Choroid plexus epithelial cell (primary cell): ENCODE results near the gene CCSER1.

Experiments
- DNase-seq: peaks from one replicate; pipeline ENCODE4 v3.0.0-alpha.2; 2010; ENCODE audit warnings: low read depth
- H3K4me3 ChIP-seq: 2 replicates; pipeline ENCODE4 v1.5.1; 2011; ENCODE audit warnings: low read depth, mild to moderate bottlenecking, control low read depth, low read length, moderate library complexity
- TF ChIP-seq, protein P1 (sequence below): conservative IDR thresholded peaks from 2 replicates; pipeline ENCODE4 v1.5.1; 2011; ENCODE audit warnings: low read depth, mild to moderate bottlenecking, control low read depth, inconsistent platforms, low read length, moderate library complexity

Gene CCSER1

DNA sequence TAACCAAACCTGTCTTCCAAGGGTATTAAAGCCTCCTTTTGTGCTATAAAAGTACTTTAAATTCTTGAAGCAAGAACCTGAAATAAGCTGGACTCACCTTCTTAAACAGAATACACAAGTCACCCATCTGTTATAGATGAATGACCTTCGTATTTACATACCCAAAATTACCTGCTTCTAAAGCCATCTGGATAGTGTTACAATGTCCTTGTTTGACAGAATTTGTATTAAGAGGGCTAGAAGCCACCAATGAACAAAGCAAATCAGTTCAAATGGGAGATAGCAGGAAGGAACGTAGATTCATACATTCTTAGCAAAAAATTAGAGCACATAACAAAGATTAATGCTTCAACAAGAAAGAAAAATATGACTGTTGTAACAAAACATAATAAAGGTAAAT lies 33.7 kb upstream of the CCSER1 start:
- no peak for DNase-seq
- TF ChIP-seq, protein P1, sequence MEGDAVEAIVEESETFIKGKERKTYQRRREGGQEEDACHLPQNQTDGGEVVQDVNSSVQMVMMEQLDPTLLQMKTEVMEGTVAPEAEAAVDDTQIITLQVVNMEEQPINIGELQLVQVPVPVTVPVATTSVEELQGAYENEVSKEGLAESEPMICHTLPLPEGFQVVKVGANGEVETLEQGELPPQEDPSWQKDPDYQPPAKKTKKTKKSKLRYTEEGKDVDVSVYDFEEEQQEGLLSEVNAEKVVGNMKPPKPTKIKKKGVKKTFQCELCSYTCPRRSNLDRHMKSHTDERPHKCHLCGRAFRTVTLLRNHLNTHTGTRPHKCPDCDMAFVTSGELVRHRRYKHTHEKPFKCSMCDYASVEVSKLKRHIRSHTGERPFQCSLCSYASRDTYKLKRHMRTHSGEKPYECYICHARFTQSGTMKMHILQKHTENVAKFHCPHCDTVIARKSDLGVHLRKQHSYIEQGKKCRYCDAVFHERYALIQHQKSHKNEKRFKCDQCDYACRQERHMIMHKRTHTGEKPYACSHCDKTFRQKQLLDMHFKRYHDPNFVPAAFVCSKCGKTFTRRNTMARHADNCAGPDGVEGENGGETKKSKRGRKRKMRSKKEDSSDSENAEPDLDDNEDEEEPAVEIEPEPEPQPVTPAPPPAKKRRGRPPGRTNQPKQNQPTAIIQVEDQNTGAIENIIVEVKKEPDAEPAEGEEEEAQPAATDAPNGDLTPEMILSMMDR = no peak
- H3K4me3 ChIP-seq = no peak overlapping the region

DNA sequence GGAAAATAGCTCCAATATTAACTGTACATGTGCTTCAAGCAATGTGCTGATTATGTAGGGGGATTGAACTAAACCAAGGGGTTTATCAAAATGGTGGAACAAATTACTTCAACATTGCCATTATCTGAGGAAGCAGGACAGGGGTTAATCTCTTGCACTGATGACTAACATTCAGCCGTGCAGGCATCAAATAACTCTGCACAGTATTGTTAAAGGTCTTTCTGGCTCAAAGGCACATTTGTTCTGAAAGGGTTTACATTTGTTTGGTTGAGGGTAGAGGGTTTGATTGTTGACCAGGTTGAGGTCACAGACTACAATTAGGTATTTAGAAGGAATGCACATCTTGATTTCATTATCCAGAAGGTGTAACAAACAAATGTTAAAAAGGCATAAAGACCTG lies 32.2 kb upstream of the CCSER1 start:
- TF ChIP-seq, protein P1 = no peak
- no peak overlapping the region for H3K4me3 ChIP-seq
- no peak for DNase-seq

DNA sequence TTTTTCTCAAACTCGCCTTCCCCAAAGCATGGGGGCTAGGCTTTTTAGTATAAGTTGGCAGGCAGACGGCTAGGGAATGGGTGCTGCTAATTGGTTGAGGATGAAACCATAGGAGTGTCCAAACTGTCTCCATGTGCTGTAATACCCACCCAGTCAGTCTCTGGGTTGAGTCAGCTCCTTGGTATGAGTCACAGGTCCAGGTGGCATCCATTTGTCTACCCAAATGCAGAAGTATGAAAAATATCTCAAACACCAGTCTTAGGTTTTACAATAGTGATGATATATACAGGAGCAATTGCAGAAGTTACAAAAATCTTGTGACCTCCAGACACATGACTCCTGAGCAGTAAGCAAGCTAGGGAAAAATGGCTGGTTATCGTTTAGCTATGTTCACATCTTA lies 27.4 kb upstream of the CCSER1 start:
- TF ChIP-seq, protein P1 = no peak
- H3K4me3 ChIP-seq = no peak overlapping the region
- DNase-seq = no peak

DNA sequence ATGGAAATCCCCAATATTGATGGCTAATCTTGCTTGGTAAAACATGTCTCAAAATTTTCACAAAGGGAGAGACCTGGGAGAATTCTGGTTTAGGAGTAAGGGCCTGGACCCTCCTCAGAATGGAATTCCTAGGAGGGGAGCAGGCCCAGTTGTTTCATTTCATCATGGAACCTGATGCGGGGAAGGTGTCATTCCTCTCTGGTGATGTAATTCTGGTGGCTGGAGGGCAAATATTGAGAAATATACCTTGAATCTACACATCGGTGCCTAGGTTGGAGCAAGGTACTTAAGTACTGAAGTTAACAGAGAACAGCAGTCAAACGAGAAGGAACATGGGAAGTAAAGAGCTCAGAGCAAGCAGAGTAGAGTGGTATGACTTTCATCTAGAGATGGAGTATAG lies 23.2 kb upstream of the CCSER1 start:
- no peak for DNase-seq

DNA sequence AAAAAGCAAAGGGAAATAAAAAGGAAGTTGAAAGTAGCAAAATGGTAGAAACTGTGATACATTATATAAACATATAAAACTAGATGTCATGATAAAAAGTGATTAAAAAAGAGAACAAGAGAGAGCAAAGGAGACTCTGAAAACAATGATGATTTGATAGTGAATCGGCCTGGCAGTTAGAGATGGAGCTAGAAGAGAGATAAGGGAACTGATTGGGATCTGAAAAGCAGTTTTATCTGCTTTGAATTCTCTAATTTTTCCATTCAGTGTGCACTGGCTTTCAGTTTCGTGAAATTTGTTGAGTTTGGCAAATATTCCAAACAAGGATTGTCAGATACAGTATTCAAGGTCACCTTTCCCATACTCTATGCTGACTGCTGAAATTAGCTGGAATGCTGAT lies 21.9 kb upstream of the CCSER1 start:
- H3K4me3 ChIP-seq = no peak overlapping the region
- DNase-seq = no peak
- TF ChIP-seq, protein P1 = no peak

More for the DNA sequence above, 23.2 kb upstream of the CCSER1 start:
- TF ChIP-seq, protein P1 = no peak
- H3K4me3 ChIP-seq = no peak overlapping the region

DNA sequence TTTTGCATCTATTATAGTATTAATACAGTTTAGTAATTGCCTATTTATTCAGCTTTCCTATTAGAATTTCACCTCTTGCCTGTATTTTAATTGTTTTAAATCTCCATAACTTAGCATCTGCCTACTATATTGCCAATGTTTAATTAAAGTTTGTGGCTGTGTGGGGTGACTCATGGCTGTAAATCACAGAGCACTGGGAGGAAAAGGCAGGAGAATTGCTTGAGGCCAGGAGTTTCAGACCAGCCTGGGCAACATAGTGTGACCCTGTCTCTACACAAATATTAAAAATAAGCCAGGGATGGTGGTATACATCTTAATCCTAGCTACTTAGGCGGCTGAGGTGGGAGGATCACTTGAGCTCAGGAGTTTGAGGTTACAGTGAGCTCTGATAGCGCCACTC lies 14.5 kb upstream of the CCSER1 start:
- H3K4me3 ChIP-seq = no peak overlapping the region
- no peak for DNase-seq
- TF ChIP-seq, protein P1 = no peak

DNA sequence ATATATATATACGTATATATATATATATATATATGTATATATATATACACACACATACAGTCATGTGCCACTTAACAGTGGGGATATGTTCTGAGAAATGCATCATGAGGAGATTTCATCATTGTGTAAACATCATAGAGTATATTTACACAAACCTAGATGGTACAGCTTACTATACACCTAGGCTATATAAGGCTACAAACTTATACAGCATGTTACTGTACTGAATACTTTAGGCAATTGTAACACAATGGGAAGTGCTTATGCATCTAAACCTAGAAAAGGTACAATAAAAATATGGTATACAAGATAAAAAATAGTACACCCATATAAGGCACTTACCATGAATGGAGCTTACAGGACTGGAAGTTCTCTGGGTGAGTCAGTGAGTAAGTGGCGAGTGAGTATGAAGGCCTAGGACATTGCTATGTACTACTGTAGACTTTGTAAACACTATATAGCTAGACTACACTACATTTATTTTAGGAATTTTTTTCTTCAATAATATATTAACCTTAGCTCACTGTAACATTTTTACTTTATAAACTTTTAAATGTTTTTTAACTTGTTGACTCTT lies 13.2 kb upstream of the CCSER1 start:
- DNase-seq = no peak
- TF ChIP-seq, protein P1 = no peak
- no peak overlapping the region for H3K4me3 ChIP-seq
